T47D (cell line): ENCODE data around the gene TP53I11.

ENCODE experiments used
- DNase-seq, 2 experiments: peaks; one replicate each; pipeline versions ENCODE4 v3.0.0 to v3.0.0-alpha.2; 2011 to 2012; ENCODE audit warnings: low read depth in 1 of 2, low spot score in 1 of 2
- JUND ChIP-seq: IDR thresholded peaks from 2 replicates; pipeline ENCODE4 v1.6.1; 2012; ENCODE audit warnings: low read depth
- in situ Hi-C: cut with HindIII; loops from 2 replicates; pipeline ENCODE4 v1.10.0; 2016; ENCODE audit warnings: low sequenced_read_pairs, low pct_unique_long_range_greater_than_20kb

TP53I11 gene

GRCh38 chr11:44987506-44987905 is 36.8 kb upstream of the TP53I11 start:
- TF ChIP-seq JUND: no peak
- in situ Hi-C loops: no loop called here

GRCh38 chr11:44986315-44986714 is 35.6 kb upstream of the TP53I11 start:
- TF ChIP-seq JUND: no peak
- in situ Hi-C loops: no loop called here
- no peak for DNase-seq

More at GRCh38 chr11:44987506-44987905, 36.8 kb upstream of the TP53I11 start:
- no peak for DNase-seq

GRCh38 chr11:44985721-44986120 is 35.0 kb upstream of the TP53I11 start:
- no peak for TF ChIP-seq JUND
- peak in 1 of 2 experiments; percentile 32 for DNase-seq
- in situ Hi-C loops: no loop called here

DNA sequence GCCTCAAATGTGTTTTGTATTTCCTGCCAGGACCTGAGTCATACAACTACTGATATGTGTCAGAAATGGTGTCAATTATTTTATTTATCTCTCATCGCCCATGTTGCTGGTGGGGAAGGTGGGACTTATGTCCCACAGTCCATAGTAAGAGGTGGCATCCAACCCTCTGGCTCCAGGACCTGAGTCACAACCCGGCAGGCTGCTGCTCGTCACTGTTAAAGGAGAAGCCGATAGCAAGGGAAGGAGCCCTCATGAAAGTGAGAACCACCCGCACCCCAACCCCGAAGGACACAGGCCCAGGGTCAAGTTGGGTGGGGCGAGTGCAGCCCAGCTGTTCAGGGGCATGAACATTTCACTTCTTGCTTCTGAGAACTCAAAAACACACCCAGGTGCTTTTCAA is 33.1 kb upstream of the TP53I11 start:
- DNase-seq: no peak
- in situ Hi-C loops: no loop called here
- TF ChIP-seq JUND: no peak

DNA sequence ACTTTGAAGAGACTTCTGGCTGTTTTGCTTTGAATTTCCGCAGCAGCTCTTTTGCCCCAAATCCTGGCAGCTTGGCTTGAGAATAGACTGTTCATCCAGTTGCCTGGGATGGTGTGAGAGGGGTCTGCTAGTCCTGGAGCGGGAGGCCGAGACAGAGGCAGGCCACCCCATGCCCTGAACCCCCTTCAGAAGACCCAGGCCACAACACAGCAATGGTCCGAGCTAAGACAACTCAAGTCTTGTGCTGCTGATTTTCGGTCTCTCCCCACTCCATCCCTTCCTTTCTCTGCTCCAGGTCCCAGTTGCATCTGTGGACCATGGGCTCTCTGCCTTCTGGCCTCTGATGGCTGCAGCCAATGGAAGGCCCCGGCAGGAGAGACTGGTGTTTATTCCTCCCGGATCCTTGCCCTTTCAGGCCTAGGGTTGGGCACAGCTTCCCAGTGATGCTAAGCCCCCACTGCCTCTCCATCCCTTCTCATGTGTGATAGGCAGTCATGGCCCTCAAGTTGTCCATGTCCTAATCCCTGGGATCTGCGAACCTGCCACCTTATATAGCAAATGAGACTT is 31.9 kb upstream of the TP53I11 start:
- in situ Hi-C loops: no loop called here
- no peak for TF ChIP-seq JUND
- DNase-seq: no peak

DNA sequence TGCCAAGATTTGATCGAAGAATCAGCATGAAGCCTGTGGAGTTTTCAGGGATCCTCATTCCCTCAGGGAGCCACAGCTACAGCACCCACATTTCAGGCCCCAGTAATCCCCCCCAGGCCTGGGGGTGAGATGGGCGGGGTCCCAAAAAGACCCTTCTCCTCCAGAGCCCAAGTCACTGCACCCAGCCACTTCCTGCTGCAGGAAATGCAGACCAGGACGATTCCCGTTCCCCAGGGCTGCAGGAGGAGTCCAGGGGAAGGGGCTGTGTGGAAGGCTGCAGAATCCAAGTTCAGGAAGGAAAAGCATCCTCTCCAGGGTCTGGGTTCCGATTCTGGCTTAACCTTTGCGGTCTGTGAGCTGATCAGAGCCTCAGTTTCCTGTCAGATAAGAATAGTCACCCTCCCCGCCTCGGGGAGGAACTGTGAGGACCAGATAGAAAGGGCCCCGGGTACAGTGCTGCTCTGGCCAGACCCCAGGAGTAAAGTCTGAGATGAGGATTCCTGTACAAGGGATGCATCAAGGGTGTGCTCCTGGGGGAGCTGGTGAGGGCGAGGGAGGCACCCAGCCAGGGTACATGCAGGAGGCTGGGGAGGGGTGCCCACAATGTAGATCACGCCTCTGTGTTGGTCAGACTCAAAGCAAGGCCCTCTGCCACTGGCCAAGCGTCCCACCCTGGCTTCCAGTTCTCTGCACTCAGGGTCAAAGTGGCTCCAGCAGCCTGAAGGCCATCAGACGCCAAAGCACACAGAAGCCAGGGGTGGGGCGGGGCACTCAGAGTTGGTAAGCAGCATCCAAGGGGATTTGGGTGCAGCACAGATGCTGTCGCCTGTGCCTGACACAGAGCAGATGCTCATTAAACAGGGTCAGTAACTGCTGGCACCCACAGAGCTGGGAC is 30.1 kb upstream of the TP53I11 start:
- in situ Hi-C loops: no loop called here
- no peak for DNase-seq
- no peak for TF ChIP-seq JUND

DNA sequence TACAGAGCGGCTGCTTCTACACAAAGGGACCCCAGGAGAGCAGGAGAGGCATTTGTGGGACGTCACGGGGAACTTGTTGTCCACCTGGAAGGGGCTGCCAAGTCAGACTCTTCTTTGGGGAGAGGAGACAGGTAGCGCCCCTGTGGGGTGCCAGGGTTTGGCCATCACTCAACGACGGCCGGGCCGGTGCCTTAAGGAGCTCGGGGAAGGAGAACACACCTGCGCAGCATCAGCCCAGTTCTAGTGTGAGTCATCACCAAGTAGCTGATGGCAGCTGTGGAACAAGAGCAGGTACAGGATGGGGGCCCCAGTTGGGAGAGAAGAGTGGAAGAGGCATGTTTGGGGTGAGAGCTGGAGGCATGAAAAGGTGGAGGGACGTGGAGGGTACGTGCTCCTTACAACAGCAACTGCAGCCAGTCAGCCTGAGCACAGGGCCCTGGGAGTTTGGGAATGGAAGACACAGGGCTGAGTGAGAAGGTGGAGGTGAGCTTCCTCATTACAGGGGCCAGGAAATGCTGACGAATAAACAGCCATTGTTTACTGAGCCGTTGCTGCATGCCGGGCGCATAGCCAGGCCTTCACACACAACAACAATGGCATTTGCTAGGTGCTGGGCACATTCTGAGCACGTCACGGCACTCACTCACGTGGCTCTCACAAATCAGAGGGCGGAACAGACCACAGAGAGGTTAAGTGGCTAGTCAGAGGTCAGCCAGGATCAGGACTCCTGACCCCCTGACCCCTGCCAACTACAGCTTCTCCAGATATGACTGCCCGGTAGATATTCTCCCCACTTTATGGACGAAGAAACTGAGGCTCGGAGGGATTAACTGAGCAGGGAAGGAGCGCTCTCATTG is 29.1 kb upstream of the TP53I11 start:
- in situ Hi-C loops: no loop called here
- TF ChIP-seq JUND: no peak
- DNase-seq: peak; percentile 78 to 99

GRCh38 chr11:44978961-44979331 is 28.3 kb upstream of the TP53I11 start:
- in situ Hi-C loops: no loop called here
- TF ChIP-seq JUND: no peak; the same call in 1 of the 2 replicates
- DNase-seq: peak; percentile 86 to 100

- in situ Hi-C loops: no loop called here
- TF ChIP-seq JUND: no peak
- peak; percentile 35 to 54 for DNase-seq
Observed at GRCh38 chr11:44978274-44978960, 27.7 kb upstream of the TP53I11 start.

GRCh38 chr11:44977493-44977984 is 26.9 kb upstream of the TP53I11 start:
- in situ Hi-C loops: no loop called here
- peak; percentile 49 to 66 for DNase-seq
- TF ChIP-seq JUND: no peak

- TF ChIP-seq JUND: no peak
- in situ Hi-C loops: no loop called here
Observed at GRCh38 chr11:44976576-44976975, 25.9 kb upstream of the TP53I11 start.

GRCh38 chr11:44974402-44975000 is 23.8 kb upstream of the TP53I11 start:
- in situ Hi-C loops: no loop called here
- no peak for TF ChIP-seq JUND
- no peak for DNase-seq

More at GRCh38 chr11:44976576-44976975, 25.9 kb upstream of the TP53I11 start:
- DNase-seq: no peak
